Cortex of kidney (tissue), 1 donor: Measurements from ENCODE around the gene FRMD4B.

Experiments
- DNase-seq: peaks from one replicate; lab custom pipeline; 2025; lab: John Stamatoyannopoulos, UW

The FRMD4B gene

GRCh38 chr3:69126999-69127398 lies 258.9 kb downstream of the FRMD4B start:
- no peak for DNase-seq

- DNase-seq, result no peak
Observed at GRCh38 chr3:69126216-69126615, 259.7 kb downstream of the FRMD4B start.

GRCh38 chr3:69122403-69122802 lies 263.5 kb downstream of the FRMD4B start, which contains the start of gene LMOD3:
LMOD3 (minus strand) TSS chr3:69122595; CDS start chr3:69122386, 209 bp downstream.
- no peak for DNase-seq

GRCh38 chr3:69121950-69122349 lies 263.9 kb downstream of the FRMD4B start:
- no peak for DNase-seq

GRCh38 chr3:69121513-69121912 lies 264.4 kb downstream of the FRMD4B start:
- DNase-seq, result no peak

- DNase-seq, result no peak
Observed at GRCh38 chr3:69120879-69121464, 264.9 kb downstream of the FRMD4B start.
